Measurements from ENCODE around the gene AGMO. TPM values are rescaled to one million over a fixed set of nuclear protein-coding genes. Genes with fewer than 3 reads are reported as not detected.

The AGMO gene
- total and polyA plus RNA-seq, 2 of the 8 experiments (the other 6 are each of a cell fraction or from before 2014, with no cell fraction given): 0.22 to 0.45 TPM

DNA sequence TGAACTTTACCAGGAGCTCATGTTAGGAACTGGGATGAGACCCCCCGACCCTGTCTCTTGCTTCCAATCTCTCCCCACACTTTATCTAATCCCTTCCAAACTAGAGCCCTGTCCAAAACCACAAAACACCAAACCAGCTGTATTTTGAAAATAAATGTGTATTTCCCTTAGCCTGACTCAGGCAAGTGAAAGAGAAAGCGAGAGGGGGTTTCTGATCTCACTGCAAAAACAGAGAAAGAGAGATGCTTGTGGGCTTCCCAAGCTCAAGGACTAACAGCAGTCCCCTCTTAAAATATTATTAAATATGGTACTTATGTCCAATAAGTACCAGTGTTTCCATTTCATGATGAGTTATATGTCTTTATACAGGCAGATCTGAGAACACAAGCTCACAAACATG, 122.0 kb downstream of the AGMO start (continued):
- TF ChIP-seq KDM1A (IDR thresholded peaks at IDR 0.05; ENCODE audit: borderline replicate concordance, low read length): no peak
- no peak for TF ChIP-seq ZNF274 (IDR thresholded peaks at IDR 0.05; ENCODE audit: borderline replicate concordance, extremely low read depth, low read length)
- TF ChIP-seq SP4 (IDR thresholded peaks at IDR 0.05; ENCODE audit: low read length): no peak
- TF ChIP-seq RFX5 (IDR thresholded peaks at IDR 0.05; ENCODE audit: borderline replicate concordance, low read depth, low read length): no peak
- TF ChIP-seq KDM4A (IDR thresholded peaks at IDR 0.05; ENCODE audit: low read depth, low read length, severe bottlenecking): no peak
- no peak for TF ChIP-seq FOSL1 (IDR thresholded peaks at IDR 0.05; ENCODE audit: insufficient read depth, low read depth, low read length)
